Glomerular endothelial cell (primary cell): Measurements from ENCODE around the gene WDR55. TPM values are rescaled to one million over a fixed set of nuclear protein-coding genes. Genes with fewer than 3 reads are reported as not detected.
"Not testable (repeated sequence)": the region's sequence is repeated elsewhere in the genome, so short reads cannot be mapped to it uniquely, and the experiment has no call there.

Experiments
- DNase-seq: peaks from one replicate; pipeline ENCODE4 v3.0.0-alpha.2; 2011; ENCODE audit warnings: low read depth, low spot score; ENCODE audit errors: extremely low read depth
- total RNA-seq: library from RNA; depleted of rRNA; stranded (reverse); fragments of >200 nt; gene quantifications from 2 replicates; pipeline ENCODE4 v1.2.3, GENCODE V29; 2015

The WDR55 gene, protein sequence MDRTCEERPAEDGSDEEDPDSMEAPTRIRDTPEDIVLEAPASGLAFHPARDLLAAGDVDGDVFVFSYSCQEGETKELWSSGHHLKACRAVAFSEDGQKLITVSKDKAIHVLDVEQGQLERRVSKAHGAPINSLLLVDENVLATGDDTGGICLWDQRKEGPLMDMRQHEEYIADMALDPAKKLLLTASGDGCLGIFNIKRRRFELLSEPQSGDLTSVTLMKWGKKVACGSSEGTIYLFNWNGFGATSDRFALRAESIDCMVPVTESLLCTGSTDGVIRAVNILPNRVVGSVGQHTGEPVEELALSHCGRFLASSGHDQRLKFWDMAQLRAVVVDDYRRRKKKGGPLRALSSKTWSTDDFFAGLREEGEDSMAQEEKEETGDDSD
- total RNA-seq: 20.5 and 21.3 TPM in 2 replicates

- peak; percentile 41 for DNase-seq
These were observed at the start of gene WDR55 for GRCh38 chr5:140664359-140665119. Gene WDR55 (plus strand): TSS chr5:140664904. CDS start chr5:140664913, 9 bp downstream.

GRCh38 chr5:140622301-140622700 lies 42.4 kb upstream of the WDR55 start:
- no peak for DNase-seq

- DNase-seq: not testable (repeated sequence)
These were observed 41.6 kb upstream of the WDR55 start for GRCh38 chr5:140623061-140623460.

GRCh38 chr5:140624886-140625285 lies 39.8 kb upstream of the WDR55 start:
- not testable (repeated sequence) for DNase-seq

DNA sequence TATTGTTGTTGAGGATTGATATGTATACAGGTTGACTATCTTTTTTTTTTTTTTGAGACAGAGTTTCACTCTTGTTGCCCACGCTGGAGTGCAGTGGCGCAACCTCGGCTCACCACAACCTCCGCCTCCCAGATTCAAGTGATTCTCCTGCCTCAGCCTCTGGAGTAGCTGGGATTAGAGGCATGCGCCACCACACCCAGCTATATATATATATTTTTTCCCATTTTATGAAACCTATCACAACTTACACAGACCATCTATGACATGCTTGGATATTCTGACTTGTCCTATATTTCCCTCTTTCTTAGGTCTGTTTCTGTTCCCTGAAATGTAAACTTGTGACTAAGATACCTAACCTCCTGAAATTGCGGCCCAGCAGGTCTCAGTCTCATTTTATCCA lies 36.7 kb upstream of the WDR55 start:
- no peak for DNase-seq

DNA sequence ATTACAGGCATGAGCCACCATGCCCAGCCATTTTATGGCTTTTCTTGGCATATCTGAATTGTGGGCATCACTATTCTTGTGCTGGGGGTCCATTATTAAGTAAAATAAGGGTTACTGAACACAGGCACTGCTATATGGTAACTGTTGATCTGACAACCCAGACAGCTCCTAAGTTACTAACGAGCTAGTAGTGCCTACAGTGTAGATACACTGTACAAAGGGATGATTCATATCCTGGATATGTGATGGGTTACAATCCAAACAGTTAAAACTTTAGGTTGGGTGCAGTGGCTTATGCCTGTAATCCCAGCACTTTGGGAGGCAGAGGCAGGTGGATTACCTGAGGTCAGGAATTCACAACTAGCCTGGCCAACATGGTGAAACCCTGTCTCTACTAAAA lies 36.0 kb upstream of the WDR55 start:
- DNase-seq: no peak

DNA sequence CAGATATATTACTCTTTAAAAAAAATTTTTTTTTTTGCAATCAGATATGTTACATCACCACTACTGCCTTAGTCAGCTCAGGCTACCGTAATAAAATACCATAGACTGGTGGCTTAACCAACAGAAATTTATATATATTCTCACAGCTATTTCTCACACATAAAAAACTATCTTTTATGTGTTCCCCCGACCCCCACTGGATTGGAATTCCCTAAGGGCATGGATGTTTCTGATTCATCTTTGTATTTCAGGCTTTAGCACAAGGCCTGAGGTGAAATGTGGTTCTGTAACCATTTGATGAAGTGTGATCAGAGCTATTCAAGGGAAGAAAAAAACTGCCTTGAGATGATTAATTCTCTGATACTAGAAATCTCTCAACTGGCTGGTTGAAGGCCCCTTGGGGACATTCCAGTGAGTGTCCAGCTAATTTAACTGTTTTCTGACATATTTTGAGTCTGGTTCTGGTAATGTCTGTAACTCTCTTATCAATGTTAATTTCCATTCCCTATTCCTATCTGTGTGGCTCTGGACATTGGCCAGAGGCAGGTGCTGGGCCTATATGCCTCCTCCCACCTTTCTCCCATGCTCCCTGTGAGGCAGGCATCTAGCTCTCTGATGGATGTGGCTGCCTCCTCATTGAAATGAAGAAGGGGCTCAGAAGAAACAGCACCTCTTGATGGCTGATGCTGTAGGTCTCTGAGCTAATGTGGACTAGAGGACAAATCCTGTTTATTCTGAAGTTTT lies 34.2 kb upstream of the WDR55 start:
- DNase-seq: no peak

- DNase-seq: no peak
These were observed 33.7 kb upstream of the WDR55 start for GRCh38 chr5:140631036-140631417.

DNA sequence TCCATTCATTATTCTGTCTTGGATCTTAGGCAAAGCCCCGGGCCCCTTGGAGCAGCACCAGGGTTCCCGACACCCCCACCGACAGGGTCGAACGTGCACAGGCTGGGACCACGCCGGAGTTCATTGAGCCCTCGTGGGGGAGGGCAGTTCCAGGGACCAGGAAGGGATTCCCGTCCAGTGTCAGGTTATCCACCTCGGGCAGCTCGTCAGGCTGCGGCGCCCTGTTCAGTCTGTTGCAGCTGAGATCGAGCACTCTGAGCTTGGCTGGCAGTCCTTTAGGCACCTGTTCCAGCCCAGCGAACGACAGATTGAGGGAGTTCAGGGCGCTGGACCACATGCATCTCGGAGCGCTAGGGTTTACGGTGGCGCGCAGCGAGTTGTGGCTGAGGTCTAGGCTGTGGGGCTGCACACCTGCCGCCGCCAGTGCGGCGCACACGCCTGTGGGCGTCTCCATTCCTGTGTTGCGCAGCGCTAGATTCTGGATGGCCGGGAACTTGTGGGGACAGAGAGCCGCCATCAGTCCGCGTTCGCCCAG lies 32.8 kb upstream of the WDR55 start:
- DNase-seq: no peak

DNA sequence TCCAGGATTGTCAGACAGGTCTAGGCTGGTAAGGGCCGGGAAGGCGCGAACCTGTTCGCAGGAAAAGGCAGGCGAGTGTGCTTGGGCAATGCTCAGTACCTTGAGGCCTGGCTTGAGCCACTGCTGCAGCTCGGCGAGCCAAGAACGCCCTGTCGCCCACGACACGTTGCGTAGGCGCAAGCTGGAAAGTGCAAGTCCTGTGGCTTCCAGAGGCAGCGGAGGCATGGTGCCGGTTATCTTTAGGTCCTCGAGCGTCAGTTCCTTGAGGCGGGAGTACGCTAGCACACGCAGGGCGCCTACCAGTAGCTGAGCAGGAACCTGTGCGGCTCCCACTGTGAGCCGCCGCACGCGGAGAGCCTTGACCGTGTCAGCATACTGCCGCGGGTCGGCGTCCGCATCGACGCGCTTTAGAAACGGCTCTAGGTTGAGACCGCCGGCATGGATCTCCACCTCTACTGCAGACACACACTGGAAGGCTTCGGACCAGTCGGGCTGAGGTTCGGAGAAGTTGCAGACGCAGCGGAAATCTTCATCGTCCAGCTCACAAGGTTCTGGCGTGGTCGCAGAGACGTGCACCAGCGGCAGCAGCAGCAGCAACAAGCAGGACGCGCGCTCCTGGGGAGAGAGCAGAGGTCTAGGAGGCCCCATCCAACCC lies 32.2 kb upstream of the WDR55 start:
- DNase-seq: no peak

GRCh38 chr5:140633021-140633471 lies 31.7 kb upstream of the WDR55 start, which contains the start of gene CD14:
Gene CD14 (minus strand): TSS chr5:140633175. CDS start chr5:140633071, 104 bp downstream.
- no peak for DNase-seq

DNA sequence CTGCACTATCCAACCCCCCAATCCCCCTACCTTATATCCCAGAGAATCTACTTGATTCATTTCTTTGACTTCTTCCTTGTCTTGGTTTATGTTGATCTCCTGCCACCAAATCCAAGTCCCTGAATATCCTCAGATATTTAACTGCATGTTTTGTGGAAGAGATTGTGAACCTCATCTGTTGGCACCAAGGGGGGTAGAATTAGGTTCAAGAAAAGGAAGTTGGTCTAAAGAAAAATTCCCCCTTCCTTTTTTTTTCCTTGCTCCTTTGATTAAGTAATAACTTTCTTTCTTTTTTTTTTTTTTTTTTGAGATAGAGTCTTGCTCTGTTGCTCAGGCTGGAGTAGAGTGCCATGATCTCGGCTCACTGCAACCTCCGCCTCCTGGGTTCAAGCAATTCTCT lies 31.2 kb upstream of the WDR55 start:
- DNase-seq: no peak

DNA sequence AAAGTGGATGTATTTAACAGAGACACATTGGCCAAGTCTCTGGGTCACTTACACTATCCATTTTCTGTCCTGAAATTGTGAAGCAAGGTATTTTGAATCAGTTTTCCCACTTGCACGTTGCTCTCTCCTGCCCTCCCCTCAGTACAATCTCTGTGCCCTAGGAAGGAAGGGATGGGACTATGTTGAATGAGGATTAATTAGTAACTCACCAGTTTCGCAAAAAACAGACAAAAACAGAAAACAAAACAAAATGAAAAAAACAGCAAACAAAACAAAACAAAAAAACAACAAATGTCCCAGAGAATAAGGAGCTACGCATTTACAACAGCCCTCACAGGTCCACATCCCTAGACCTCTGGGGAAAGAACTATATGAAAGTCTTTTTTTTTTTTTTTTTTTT lies 30.6 kb upstream of the WDR55 start:
- no peak for DNase-seq

- DNase-seq: no peak
These were observed 29.1 kb upstream of the WDR55 start for GRCh38 chr5:140635291-140636257.

DNA sequence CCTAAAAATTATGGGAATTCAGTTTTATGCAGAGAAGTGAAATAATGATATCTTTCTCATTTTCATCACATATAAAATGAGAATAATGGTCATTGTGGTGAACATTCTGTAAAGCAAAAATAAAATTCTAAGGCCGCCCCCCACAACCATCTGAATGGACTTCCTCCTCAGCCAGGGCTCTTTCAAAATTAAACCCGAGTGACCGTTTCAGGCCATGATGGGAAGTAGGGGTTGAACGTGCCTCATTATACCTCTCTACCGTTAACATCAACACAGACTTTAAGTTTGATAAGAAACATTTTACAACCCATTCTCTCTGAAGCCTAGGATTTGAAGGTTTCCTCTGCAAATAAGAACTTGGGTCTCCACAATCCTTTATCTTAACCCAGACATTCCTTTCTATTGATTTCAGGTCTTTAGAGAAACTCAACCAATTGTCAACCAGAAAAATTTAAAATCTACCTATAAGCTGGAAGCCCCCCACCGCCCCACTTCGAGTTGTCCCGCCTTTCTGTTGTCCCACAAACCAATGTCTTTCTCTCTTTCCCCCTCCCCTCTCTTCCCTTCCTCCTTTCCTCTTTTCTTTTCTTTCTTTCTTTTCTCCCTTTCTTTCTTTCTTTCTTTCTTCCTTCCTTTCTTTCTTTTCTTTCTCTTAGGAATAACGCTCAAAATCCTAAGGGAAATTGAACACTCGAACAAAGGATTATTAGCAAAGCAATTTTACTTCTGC lies 27.2 kb upstream of the WDR55 start:
- DNase-seq: no peak

- not testable (repeated sequence) for DNase-seq
These were observed 25.9 kb upstream of the WDR55 start for GRCh38 chr5:140638898-140639147.

- peak; percentile 75 for DNase-seq
These were observed 25.3 kb upstream of the WDR55 start, which contains the start of gene TMCO6 for GRCh38 chr5:140639148-140639981. Gene TMCO6 (plus strand): TSS chr5:140639451. CDS start chr5:140639528, 77 bp downstream.

- no peak for DNase-seq
These were observed 23.0 kb upstream of the WDR55 start for GRCh38 chr5:140641716-140642115.
